GM23248 (cell line): ENCODE data around the gene LRRC28. TPM values are rescaled to one million over a fixed set of nuclear protein-coding genes. Genes with fewer than 3 reads are reported as not detected.

Experiments used
- DNase-seq: peaks from one replicate; pipeline ENCODE4 v3.0.0-alpha.2; 2015
- H2AFZ ChIP-seq: fragments of 200-600 bp; sonication (generic); 2 replicates; pipeline ENCODE4 v1.6.1; 2016; ENCODE audit warnings: antibody characterized with exemption
- H3F3A ChIP-seq: fragments of 200-600 bp; sonication (generic); 2 replicates; pipeline ENCODE4 v1.6.1; 2016; ENCODE audit warnings: mild to moderate bottlenecking, antibody characterized with exemption, mixed run types; ENCODE audit not compliant: insufficient read depth
- H3K27ac ChIP-seq: fragments of 200-600 bp; sonication (generic); 2 replicates; pipeline ENCODE4 v1.5.1; 2016; ENCODE audit warnings: mild to moderate bottlenecking
- H3K27me3 ChIP-seq: fragments of 200-600 bp; sonication (generic); replicated peaks from 2 replicates; pipeline ENCODE4 v1.6.1; 2016; ENCODE audit warnings: mild to moderate bottlenecking; ENCODE audit not compliant: insufficient read depth
- H3K36me3 ChIP-seq: fragments of 200-600 bp; sonication (generic); 2 replicates; pipeline ENCODE4 v1.6.1; 2016; ENCODE audit warnings: low read depth, mild to moderate bottlenecking
- H3K4me1 ChIP-seq: fragments of 200-600 bp; sonication (generic); 2 replicates; pipeline ENCODE4 v1.6.1; 2016; ENCODE audit warnings: mild to moderate bottlenecking; ENCODE audit not compliant: insufficient read depth
- H3K4me2 ChIP-seq: fragments of 200-600 bp; sonication (generic); one replicate; pipeline ENCODE4 v1.6.1; 2016; ENCODE audit warnings: mild to moderate bottlenecking; ENCODE audit not compliant: unreplicated experiment
- H3K4me3 ChIP-seq: fragments of 200-600 bp; sonication (generic); 2 replicates; pipeline ENCODE4 v1.5.1; 2016; ENCODE audit warnings: mild to moderate bottlenecking
- H3K79me2 ChIP-seq: fragments of 200-600 bp; sonication (generic); 2 replicates; pipeline ENCODE4 v1.6.1; 2016; ENCODE audit warnings: mild to moderate bottlenecking; ENCODE audit not compliant: insufficient read depth
- H3K9ac ChIP-seq: fragments of 200-600 bp; sonication (generic); 2 replicates; pipeline ENCODE4 v1.6.1; 2016; ENCODE audit warnings: mild to moderate bottlenecking
- H3K9me2 ChIP-seq: fragments of 200-600 bp; sonication (generic); 2 replicates; pipeline ENCODE4 v1.6.1; 2016; ENCODE audit warnings: mixed run types, mild to moderate bottlenecking, moderate library complexity; ENCODE audit not compliant: insufficient read depth
- H3K9me3 ChIP-seq: fragments of 200-600 bp; sonication (generic); one replicate; pipeline ENCODE4 v1.6.1; 2017; ENCODE audit warnings: low read depth
- H4K20me1 ChIP-seq: fragments of 200-600 bp; sonication (generic); 2 replicates; pipeline ENCODE4 v1.6.0; 2016; ENCODE audit not compliant: insufficient read depth
- EZH2 ChIP-seq: fragments of 200-600 bp; sonication (generic); IDR thresholded peaks from 2 replicates; pipeline ENCODE4 v1.6.1; 2018; ENCODE audit warnings: antibody characterized with exemption, mild to moderate bottlenecking; ENCODE audit not compliant: insufficient read depth, poor library complexity, severe bottlenecking
- EZH2phosphoT487 ChIP-seq: fragments of 200-600 bp; sonication (generic); IDR thresholded peaks from 2 replicates; pipeline ENCODE4 v1.6.1; 2018; ENCODE audit warnings: antibody characterized with exemption, moderate library complexity, mild to moderate bottlenecking, low read depth; ENCODE audit not compliant: insufficient read depth
- WGBS, 2 experiments: methylation state at CpG; one replicate each; pipeline ENCODE4 v1.1.6; 2015 to 2017; ENCODE audit warnings: low lambda C conversion rate in 2 of 2, low coverage in 1 of 2; ENCODE audit errors: missing lambda C conversion rate in 2 of 2; 5-methylcytosine and 5-hydroxymethylcytosine counted together
- in situ Hi-C: fragments of 300-500 bp; cut with MboI; formaldehyde crosslinking; loops from 2 replicates; pipeline ENCODE4 v1.15.0; 2020
- polyA plus RNA-seq: library from polyadenylated mRNA; unstranded; fragments of >200 nt; fragmentation: Nextera tagmentation; extraction: Ambion mirVana; gene quantifications from 2 replicates; pipeline ENCODE4 v1.2.1, GENCODE V29; 2016
- total RNA-seq: library from RNA; depleted of rRNA; stranded (reverse); fragments of >200 nt; shearing (Covaris generic); gene quantifications from 2 replicates; pipeline ENCODE4 v1.2.3, GENCODE V29; 2014

LRRC28 gene
- total and polyA plus RNA-seq, 2 experiments from 2014 or later: 18.4 to 30.8 TPM

- H3K4me1 ChIP-seq: no peaks in the 10 kb centered on the region
- H3K27me3 ChIP-seq: no peaks in the 10 kb centered on the region
- H2AFZ ChIP-seq: no peak overlapping the region
- no peaks in the 10 kb centered on the region; the same call in 1 of the 2 replicates for H3K36me3 ChIP-seq
- WGBS, 2 experiments: 71 to 79% methylated on average over 2 of the region's 2 CpGs
- H3K79me2 ChIP-seq: no peaks in the 10 kb centered on the region
- no peaks in the 10 kb centered on the region for H4K20me1 ChIP-seq
- no peak overlapping the region for H3K27ac ChIP-seq
- H3K4me3 ChIP-seq: no peak overlapping the region
- no peak overlapping the region for H3K9ac ChIP-seq
- H3K9me2 ChIP-seq: no peaks in the 10 kb centered on the region
- no peak for TF ChIP-seq EZH2phosphoT487
- TF ChIP-seq EZH2: no peak
- H3K9me3 ChIP-seq: no peaks in the 10 kb centered on the region
- H3F3A ChIP-seq: no peaks in the 10 kb centered on the region
- H3K4me2 ChIP-seq: no peak overlapping the region
- DNase-seq: no peak
- in situ Hi-C loops: no loop called here
Observed at GRCh38 chr15:99359769-99360168, 108.5 kb downstream of the LRRC28 start.

GRCh38 chr15:99361545-99362185 lies 110.4 kb downstream of the LRRC28 start:
- in situ Hi-C loops: no loop called here
- TF ChIP-seq EZH2: no peak
- TF ChIP-seq EZH2phosphoT487: no peak
- WGBS, 2 experiments: 84 to 86% methylated on average over 13 of the region's 13 CpGs
- Histone ChIP-seq H3K4me1 (no peaks in the 10 kb centered on the region), H3K4me3 (no peak overlapping the region), H3K9me2 (no peaks in the 10 kb centered on the region), H3K27me3 (no peaks in the 10 kb centered on the region), H3K9me3 (no peaks in the 10 kb centered on the region), H3K36me3 (no peaks in the 10 kb centered on the region), H3K9ac (no peak overlapping the region), H2AFZ (no peak overlapping the region), H3F3A (no peaks in the 10 kb centered on the region), H4K20me1 (no peaks in the 10 kb centered on the region), H3K4me2 (no peak overlapping the region), H3K27ac (no peak overlapping the region), H3K79me2 (no peaks in the 10 kb centered on the region)
- peak; percentile 62 for DNase-seq

GRCh38 chr15:99365242-99365641 lies 114.0 kb downstream of the LRRC28 start:
- WGBS, 2 experiments: 98 to 100% methylated on average over 1 of the region's 1 CpG
- Histone ChIP-seq H3K4me2 (no peak overlapping the region), H3K27ac (no peak overlapping the region), H3K4me3 (no peak overlapping the region), H3K4me1 (no peaks in the 10 kb centered on the region), H3K27me3 (no peaks in the 10 kb centered on the region), H3K9me2 (no peaks in the 10 kb centered on the region), H3K9ac (no peak overlapping the region), H3K9me3 (no peaks in the 10 kb centered on the region), H2AFZ (no peak overlapping the region), H3K79me2 (no peaks in the 10 kb centered on the region), H3K36me3 (no peaks in the 10 kb centered on the region), H4K20me1 (no peaks in the 10 kb centered on the region), H3F3A (no peaks in the 10 kb centered on the region)
- no peak for DNase-seq
- in situ Hi-C loops: no loop called here
- TF ChIP-seq EZH2phosphoT487 (no peak), EZH2 (no peak)

- H3K9me2 ChIP-seq: no peaks in the 10 kb centered on the region
- H3K4me1 ChIP-seq: peaks cover 2% of the 10 kb centered on the region
- WGBS, 2 experiments: 80 to 96% methylated on average over 1 of the region's 1 CpG
- H4K20me1 ChIP-seq: no peaks in the 10 kb centered on the region
- no peak overlapping the region for H3K4me3 ChIP-seq
- no peaks in the 10 kb centered on the region for H3K36me3 ChIP-seq
- H3K9ac ChIP-seq: no peak overlapping the region
- H2AFZ ChIP-seq: no peak overlapping the region
- no peaks in the 10 kb centered on the region for H3K9me3 ChIP-seq
- no peaks in the 10 kb centered on the region for H3F3A ChIP-seq
- no peaks in the 10 kb centered on the region for H3K79me2 ChIP-seq
- H3K27ac ChIP-seq: no peak overlapping the region
- no peak for DNase-seq
- no peak overlapping the region for H3K4me2 ChIP-seq
- in situ Hi-C loops: no loop called here
- H3K27me3 ChIP-seq: no peaks in the 10 kb centered on the region
- TF ChIP-seq EZH2: no peak
- no peak for TF ChIP-seq EZH2phosphoT487
Observed at GRCh38 chr15:99366013-99366412, 114.7 kb downstream of the LRRC28 start.

GRCh38 chr15:99368743-99369142 lies 117.5 kb downstream of the LRRC28 start:
- Histone ChIP-seq H3K36me3 (no peaks in the 10 kb centered on the region), H3K27me3 (no peaks in the 10 kb centered on the region), H4K20me1 (no peaks in the 10 kb centered on the region), H3K4me1 (peaks cover 13% of the 10 kb centered on the region), H3K79me2 (no peaks in the 10 kb centered on the region), H3K4me3 (no peak overlapping the region), H2AFZ (no peak overlapping the region), H3K27ac (no peak overlapping the region), H3K9me3 (no peaks in the 10 kb centered on the region), H3F3A (peaks cover 6% of the 10 kb centered on the region), H3K4me2 (no peak overlapping the region), H3K9ac (no peak overlapping the region), H3K9me2 (no peaks in the 10 kb centered on the region)
- TF ChIP-seq EZH2 (no peak), EZH2phosphoT487 (no peak)
- in situ Hi-C loops: no loop called here
- no peak for DNase-seq
